Measurements from ENCODE around the gene PLRG1. TPM values are rescaled to one million over a fixed set of nuclear protein-coding genes. Genes with fewer than 3 reads are reported as not detected.

Gene PLRG1
- polyA plus RNA-seq, 2 donors, result 28.9 to 56.0 TPM

DNA sequence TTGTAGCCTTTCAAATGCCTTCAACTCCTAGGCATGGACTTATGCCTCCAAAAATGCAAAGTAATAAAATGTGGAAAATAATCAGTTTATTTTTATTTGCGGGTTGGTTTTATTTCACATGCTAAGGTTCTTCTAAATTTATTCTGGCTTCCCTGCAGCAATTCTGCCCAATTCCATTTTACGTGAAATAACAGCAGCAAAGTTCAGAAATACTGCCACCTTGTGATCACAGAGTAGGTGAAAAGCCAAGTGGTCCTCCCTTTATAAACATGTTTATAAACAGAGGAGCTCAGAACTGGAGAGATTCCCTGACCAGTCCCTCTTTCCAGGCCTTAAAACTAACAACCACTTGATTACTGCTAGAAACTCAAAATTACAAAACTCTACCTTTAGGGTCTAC lies 43.9 kb downstream of the PLRG1 start:
- H3K36me3 ChIP-seq (ENCODE audit: control insufficient read depth in 2 of 2, insufficient read depth in 2 of 2, low read length in 1 of 2), result no peaks in the 10 kb centered on the region
- 26 to 39% methylated on average over 2 of the region's 2 CpGs for WGBS, 2 donors
- H3K4me1 ChIP-seq (ENCODE audit: control insufficient read depth in 2 of 2, insufficient read depth in 2 of 2, low read length in 1 of 2), result no peaks in the 10 kb centered on the region
- no peak overlapping the region for H3K4me3 ChIP-seq (ENCODE audit: low read depth in 1 of 2, low read length in 2 of 2)
- peak overlapping the region in 1 of 2 donors; percentile 88 for H3K27ac ChIP-seq (ENCODE audit: low read depth in 2 of 2, low read length in 1 of 2)
- no peaks in the 10 kb centered on the region for H3K27me3 ChIP-seq (ENCODE audit: control insufficient read depth in 1 of 2, insufficient read depth in 2 of 2, low read length in 2 of 2)
- no peaks in the 10 kb centered on the region for H3K9me3 ChIP-seq (ENCODE audit: control insufficient read depth in 2 of 2, insufficient read depth in 1 of 2, low read depth in 1 of 2, low read length in 1 of 2)

DNA sequence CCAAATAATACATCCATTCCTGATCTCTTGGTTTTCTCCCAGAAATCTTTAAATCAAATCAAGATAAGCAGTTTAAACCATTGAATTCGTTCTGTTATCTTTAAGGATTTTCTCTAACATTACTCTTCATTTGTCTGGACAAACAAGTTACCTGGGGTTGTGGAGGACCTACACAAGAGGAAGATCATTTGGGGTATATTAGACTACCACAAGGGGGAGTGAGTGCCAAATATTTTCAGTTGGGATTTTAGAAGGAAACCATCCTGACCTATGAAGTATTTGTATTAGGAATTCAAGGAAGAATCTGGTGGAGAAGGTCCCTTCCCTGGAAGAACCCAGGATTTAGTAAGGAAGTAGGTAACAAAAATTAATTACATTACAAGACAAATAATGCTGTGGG lies 46.6 kb downstream of the PLRG1 start:
- no peak overlapping the region for H3K27ac ChIP-seq (ENCODE audit: low read depth in 2 of 2, low read length in 1 of 2)
- no peaks in the 10 kb centered on the region for H3K9me3 ChIP-seq (ENCODE audit: control insufficient read depth in 2 of 2, insufficient read depth in 1 of 2, low read depth in 1 of 2, low read length in 1 of 2)
- 9 to 16% methylated on average over 1 of the region's 1 CpG for WGBS, 2 donors
- no peaks in the 10 kb centered on the region for H3K4me1 ChIP-seq (ENCODE audit: control insufficient read depth in 2 of 2, insufficient read depth in 2 of 2, low read length in 1 of 2)
- no peaks in the 10 kb centered on the region for H3K36me3 ChIP-seq (ENCODE audit: control insufficient read depth in 2 of 2, insufficient read depth in 2 of 2, low read length in 1 of 2)
- no peak overlapping the region for H3K4me3 ChIP-seq (ENCODE audit: low read depth in 1 of 2, low read length in 2 of 2)
- H3K27me3 ChIP-seq (ENCODE audit: control insufficient read depth in 1 of 2, insufficient read depth in 2 of 2, low read length in 2 of 2), result no peaks in the 10 kb centered on the region

DNA sequence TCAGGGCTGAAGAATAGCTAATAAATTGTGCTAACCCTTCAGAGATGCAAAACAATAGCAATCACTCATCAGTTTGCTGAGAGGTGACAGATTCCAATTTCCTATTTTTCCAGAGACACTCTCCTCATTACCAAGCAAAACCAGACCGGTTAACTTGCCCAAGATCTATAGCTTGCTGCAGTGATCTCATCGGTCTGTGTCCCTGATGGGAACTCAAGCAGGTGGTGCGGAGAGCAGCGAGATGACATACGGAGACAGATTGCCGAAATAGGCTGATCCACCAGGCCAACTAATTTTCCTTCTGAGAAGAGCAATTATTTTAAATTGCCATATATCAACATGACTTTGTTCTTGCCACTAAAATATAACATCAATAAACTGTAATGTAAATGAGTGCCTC lies 48.1 kb downstream of the PLRG1 start:
- 76 to 86% methylated on average over 6 of the region's 6 CpGs for WGBS, 2 donors
- Histone ChIP-seq H3K36me3 (ENCODE audit: control insufficient read depth in 2 of 2, insufficient read depth in 2 of 2, low read length in 1 of 2) (no peaks in the 10 kb centered on the region), H3K4me1 (ENCODE audit: control insufficient read depth in 2 of 2, insufficient read depth in 2 of 2, low read length in 1 of 2) (no peaks in the 10 kb centered on the region)

DNA sequence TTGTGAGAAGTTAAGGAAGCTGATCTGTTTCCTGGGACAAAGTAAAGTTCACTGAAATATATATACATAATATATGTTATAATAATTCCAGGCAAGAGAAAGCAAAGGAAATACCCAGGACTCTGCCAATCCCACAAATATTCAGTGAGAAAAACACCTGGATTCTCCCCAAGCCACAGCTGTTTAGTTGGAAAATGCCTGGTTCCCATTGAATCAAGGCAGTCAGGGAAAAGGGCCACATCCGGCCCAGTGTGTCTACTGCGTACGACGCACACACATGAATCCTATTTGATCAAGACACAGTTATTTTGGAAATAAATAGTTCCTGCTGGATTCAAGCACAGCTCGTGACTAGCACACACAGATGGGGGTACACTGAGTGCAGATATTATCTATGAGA lies 52.3 kb downstream of the PLRG1 start:
- no peaks in the 10 kb centered on the region for H3K9me3 ChIP-seq (ENCODE audit: control insufficient read depth in 2 of 2, insufficient read depth in 1 of 2, low read depth in 1 of 2, low read length in 1 of 2)
- no peaks in the 10 kb centered on the region for H3K4me1 ChIP-seq (ENCODE audit: control insufficient read depth in 2 of 2, insufficient read depth in 2 of 2, low read length in 1 of 2)
- H3K27ac ChIP-seq (ENCODE audit: low read depth in 2 of 2, low read length in 1 of 2), result no peak overlapping the region
- H3K27me3 ChIP-seq (ENCODE audit: control insufficient read depth in 1 of 2, insufficient read depth in 2 of 2, low read length in 2 of 2), result no peaks in the 10 kb centered on the region
- H3K36me3 ChIP-seq (ENCODE audit: control insufficient read depth in 2 of 2, insufficient read depth in 2 of 2, low read length in 1 of 2), result no peaks in the 10 kb centered on the region
- no peak overlapping the region for H3K4me3 ChIP-seq (ENCODE audit: low read depth in 1 of 2, low read length in 2 of 2)
- 66 to 75% methylated on average over 5 of the region's 5 CpGs for WGBS, 2 donors

More for the DNA sequence above, 48.1 kb downstream of the PLRG1 start:
- H3K4me3 ChIP-seq (ENCODE audit: low read depth in 1 of 2, low read length in 2 of 2), result no peak overlapping the region
- H3K9me3 ChIP-seq (ENCODE audit: control insufficient read depth in 2 of 2, insufficient read depth in 1 of 2, low read depth in 1 of 2, low read length in 1 of 2), result no peaks in the 10 kb centered on the region
- no peak overlapping the region for H3K27ac ChIP-seq (ENCODE audit: low read depth in 2 of 2, low read length in 1 of 2)
- H3K27me3 ChIP-seq (ENCODE audit: control insufficient read depth in 1 of 2, insufficient read depth in 2 of 2, low read length in 2 of 2), result no peaks in the 10 kb centered on the region

DNA sequence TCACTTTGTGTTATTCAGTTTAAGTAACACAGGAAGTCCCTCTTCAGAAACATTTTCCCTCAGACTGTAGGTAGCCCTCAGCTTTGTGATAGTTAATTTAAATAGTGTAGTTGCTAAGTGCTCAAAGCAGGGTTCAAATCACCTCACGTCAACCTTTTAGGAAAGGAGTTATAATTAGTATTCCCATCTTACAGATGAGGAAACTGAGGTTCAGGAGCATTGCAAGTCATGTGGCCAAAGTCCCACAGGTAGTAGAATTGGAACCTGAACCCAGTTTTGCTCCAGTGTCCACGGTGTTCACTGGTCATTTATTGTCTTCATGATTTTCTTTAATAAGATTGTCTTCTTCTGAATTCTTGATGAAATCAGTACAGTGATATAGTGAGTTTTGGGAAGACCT lies 54.3 kb downstream of the PLRG1 start:
- Histone ChIP-seq H3K36me3 (ENCODE audit: control insufficient read depth in 2 of 2, insufficient read depth in 2 of 2, low read length in 1 of 2) (no peaks in the 10 kb centered on the region), H3K4me1 (ENCODE audit: control insufficient read depth in 2 of 2, insufficient read depth in 2 of 2, low read length in 1 of 2) (peaks cover 5 to 9% of the 10 kb centered on the region in 2 donors), H3K27me3 (ENCODE audit: control insufficient read depth in 1 of 2, insufficient read depth in 2 of 2, low read length in 2 of 2) (peaks cover 0 to under 1% of the 10 kb centered on the region in 2 donors), H3K9me3 (ENCODE audit: control insufficient read depth in 2 of 2, insufficient read depth in 1 of 2, low read depth in 1 of 2, low read length in 1 of 2) (peaks cover 0 to under 1% of the 10 kb centered on the region in 2 donors), H3K27ac (ENCODE audit: low read depth in 2 of 2, low read length in 1 of 2) (no peak overlapping the region), H3K4me3 (ENCODE audit: low read depth in 1 of 2, low read length in 2 of 2) (no peak overlapping the region)
- 94 to 95% methylated on average over 2 of the region's 2 CpGs for WGBS, 2 donors

DNA sequence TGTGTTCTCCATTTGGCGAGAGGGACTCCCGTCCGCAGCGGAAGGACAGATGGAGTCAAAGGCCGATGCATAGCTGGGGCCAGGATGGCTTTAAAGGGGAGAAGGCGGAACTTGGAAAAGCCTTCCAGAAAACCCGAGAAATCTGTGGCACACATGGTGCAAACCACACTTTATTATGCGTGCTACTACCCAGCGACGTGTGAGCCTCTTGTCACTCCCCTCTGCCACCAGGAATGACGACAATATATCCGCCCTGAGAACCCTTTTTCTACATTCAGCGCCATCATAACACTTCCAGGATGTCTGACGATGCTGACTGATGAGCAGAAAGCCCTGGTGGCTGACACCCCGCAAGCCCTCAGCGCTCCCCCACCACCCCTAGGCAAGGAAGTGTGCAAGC lies 57.9 kb downstream of the PLRG1 start:
- Histone ChIP-seq H3K27ac (ENCODE audit: low read depth in 2 of 2, low read length in 1 of 2) (no peak overlapping the region), H3K4me1 (ENCODE audit: control insufficient read depth in 2 of 2, insufficient read depth in 2 of 2, low read length in 1 of 2) (peaks cover 12 to 18% of the 10 kb centered on the region in 2 donors), H3K4me3 (ENCODE audit: low read depth in 1 of 2, low read length in 2 of 2) (no peak overlapping the region), H3K36me3 (ENCODE audit: control insufficient read depth in 2 of 2, insufficient read depth in 2 of 2, low read length in 1 of 2) (no peaks in the 10 kb centered on the region), H3K27me3 (ENCODE audit: control insufficient read depth in 1 of 2, insufficient read depth in 2 of 2, low read length in 2 of 2) (peaks cover 0 to 8% of the 10 kb centered on the region in 2 donors), H3K9me3 (ENCODE audit: control insufficient read depth in 2 of 2, insufficient read depth in 1 of 2, low read depth in 1 of 2, low read length in 1 of 2) (peaks cover 0 to 8% of the 10 kb centered on the region in 2 donors)
- 23 to 32% methylated on average over 16 of the region's 16 CpGs for WGBS, 2 donors

DNA sequence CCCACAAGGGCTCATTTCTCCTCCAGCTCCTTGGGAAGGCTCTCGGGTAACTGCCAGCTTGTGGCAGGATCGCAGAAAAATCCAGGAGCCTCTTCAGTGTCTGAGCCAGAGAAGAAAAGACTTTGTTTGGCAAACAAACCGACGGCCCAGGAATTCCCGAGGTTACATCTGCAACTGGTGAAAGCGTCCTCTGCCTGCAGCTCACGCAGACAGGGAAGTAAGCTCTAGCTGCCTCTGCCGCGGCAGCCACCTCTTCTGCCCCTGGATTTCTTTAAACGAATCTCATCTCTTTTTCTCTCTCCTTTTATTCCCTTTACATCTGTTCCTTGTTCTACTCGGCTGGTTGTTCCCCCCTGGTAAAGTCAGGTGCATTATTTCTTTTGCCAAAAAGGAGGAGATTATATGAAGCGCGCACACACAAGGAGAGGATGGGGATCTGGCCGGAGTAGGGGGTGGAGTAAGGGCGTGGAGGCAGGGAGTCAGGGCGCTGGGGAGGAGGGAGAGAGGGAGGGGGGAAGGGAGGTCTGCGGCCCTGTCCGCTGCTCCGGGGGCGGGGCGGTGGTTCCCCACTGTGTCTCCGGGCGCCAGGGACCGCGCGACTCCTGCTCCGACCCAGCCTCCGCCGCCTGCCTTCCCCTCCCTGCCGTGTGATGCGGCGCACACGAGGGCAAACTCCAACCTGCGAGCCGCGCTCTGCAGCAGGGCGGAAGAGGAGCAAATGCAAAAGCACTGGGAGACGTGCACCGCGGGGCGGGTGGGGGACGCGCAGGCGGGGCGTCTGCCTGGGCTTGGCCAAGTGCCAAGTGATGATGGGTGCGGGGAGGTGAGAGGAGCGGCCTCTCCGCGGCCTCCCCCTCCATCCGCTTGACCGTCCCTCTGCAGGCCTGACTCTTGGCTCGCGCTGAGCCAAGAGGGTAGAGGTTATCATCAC lies 58.6 kb downstream of the PLRG1 start, which contains the start of gene DCHS2:
TSS of gene DCHS2 (minus strand) at position 459 of the 931 bp plus-strand sequence. CDS start at position 15, 444 bp downstream.
- H3K4me3 ChIP-seq (ENCODE audit: low read depth in 1 of 2, low read length in 2 of 2), result peak within 1 kb of the TSS; percentile 29 to 34
- peaks cover 0 to 8% of the 10 kb centered on the region in 2 donors for H3K27me3 ChIP-seq (ENCODE audit: control insufficient read depth in 1 of 2, insufficient read depth in 2 of 2, low read length in 2 of 2)
- WGBS, 2 donors, result 1% methylated on average over 48 to 53 of the region's 53 CpGs
- H3K9me3 ChIP-seq (ENCODE audit: control insufficient read depth in 2 of 2, insufficient read depth in 1 of 2, low read depth in 1 of 2, low read length in 1 of 2), result peaks cover 0 to 8% of the 10 kb centered on the region in 2 donors
- peaks cover 12 to 18% of the 10 kb centered on the region in 2 donors for H3K4me1 ChIP-seq (ENCODE audit: control insufficient read depth in 2 of 2, insufficient read depth in 2 of 2, low read length in 1 of 2)
- H3K27ac ChIP-seq (ENCODE audit: low read depth in 2 of 2, low read length in 1 of 2), result no peak within 1 kb of the TSS
- H3K36me3 ChIP-seq (ENCODE audit: control insufficient read depth in 2 of 2, insufficient read depth in 2 of 2, low read length in 1 of 2), result no peaks in the 10 kb centered on the region

DNA sequence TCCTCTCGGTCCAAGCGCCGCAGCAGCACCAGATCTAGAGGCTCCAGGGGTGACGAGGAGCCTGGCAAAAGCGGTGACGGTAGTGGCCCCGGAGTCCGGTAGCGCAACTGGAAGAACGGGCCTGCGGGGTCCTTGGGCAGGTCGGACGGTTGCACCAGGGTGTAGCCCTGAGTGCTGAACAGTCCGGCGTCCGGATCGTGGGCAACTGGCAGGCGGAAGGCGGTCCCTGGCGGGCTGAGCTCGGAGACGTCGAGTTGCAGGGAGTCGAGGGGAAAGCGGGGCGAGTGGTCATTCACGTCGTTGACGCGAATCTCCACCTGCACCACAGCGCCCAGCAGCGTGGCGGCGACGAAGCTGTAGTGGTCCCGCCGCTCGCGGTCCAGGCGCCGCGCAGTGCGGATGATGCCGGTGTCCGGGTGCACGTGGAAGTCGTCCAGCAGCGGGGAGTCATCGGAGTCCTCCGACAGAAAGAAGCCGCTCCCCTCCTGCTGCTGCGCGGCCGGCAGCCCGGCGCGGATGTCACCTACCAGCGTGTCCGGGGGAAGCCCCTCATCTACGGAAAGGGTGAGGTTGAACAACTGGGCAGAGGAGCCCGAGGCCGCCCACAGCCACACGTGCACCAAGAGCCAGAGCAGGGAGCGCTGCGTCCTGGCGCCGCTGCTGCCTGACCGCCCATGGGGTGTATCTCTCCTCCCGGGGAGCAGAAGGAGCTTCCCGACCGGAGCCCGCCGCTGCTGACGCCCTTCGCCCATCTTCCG lies 59.4 kb downstream of the PLRG1 start:
- no peak overlapping the region for H3K27ac ChIP-seq (ENCODE audit: low read depth in 2 of 2, low read length in 1 of 2)
- peaks cover 12 to 18% of the 10 kb centered on the region in 2 donors for H3K4me1 ChIP-seq (ENCODE audit: control insufficient read depth in 2 of 2, insufficient read depth in 2 of 2, low read length in 1 of 2)
- 5 to 6% methylated on average over 74 to 76 of the region's 76 CpGs for WGBS, 2 donors
- H3K9me3 ChIP-seq (ENCODE audit: control insufficient read depth in 2 of 2, insufficient read depth in 1 of 2, low read depth in 1 of 2, low read length in 1 of 2), result peaks cover 0 to 8% of the 10 kb centered on the region in 2 donors
- peak overlapping the region; percentile 29 to 34 for H3K4me3 ChIP-seq (ENCODE audit: low read depth in 1 of 2, low read length in 2 of 2)
- peaks cover 0 to 8% of the 10 kb centered on the region in 2 donors for H3K27me3 ChIP-seq (ENCODE audit: control insufficient read depth in 1 of 2, insufficient read depth in 2 of 2, low read length in 2 of 2)
- H3K36me3 ChIP-seq (ENCODE audit: control insufficient read depth in 2 of 2, insufficient read depth in 2 of 2, low read length in 1 of 2), result no peaks in the 10 kb centered on the region

DNA sequence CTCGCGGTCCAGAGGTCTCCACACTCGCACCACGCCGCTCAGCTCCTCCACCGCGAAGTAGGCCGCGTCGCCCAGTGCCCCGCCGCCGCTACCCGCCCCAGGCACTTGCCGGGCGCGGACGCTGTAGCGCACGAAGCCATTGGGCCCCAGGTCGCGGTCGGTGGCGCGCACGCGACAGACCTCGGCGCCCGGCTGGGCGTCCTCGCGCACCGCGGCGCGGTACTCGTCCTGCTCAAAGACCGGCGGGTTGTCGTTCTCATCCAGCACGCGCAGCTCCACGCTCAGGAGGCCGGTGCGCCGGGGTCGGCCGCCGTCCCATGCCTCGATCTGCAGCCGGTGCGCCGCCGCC lies 60.0 kb downstream of the PLRG1 start:
- no peak overlapping the region for H3K27ac ChIP-seq (ENCODE audit: low read depth in 2 of 2, low read length in 1 of 2)
- peak overlapping the region; percentile 29 to 34 for H3K4me3 ChIP-seq (ENCODE audit: low read depth in 1 of 2, low read length in 2 of 2)
- peaks cover 0 to 8% of the 10 kb centered on the region in 2 donors for H3K27me3 ChIP-seq (ENCODE audit: control insufficient read depth in 1 of 2, insufficient read depth in 2 of 2, low read length in 2 of 2)
- H3K9me3 ChIP-seq (ENCODE audit: control insufficient read depth in 2 of 2, insufficient read depth in 1 of 2, low read depth in 1 of 2, low read length in 1 of 2), result peaks cover 0 to 8% of the 10 kb centered on the region in 2 donors
- peaks cover 12 to 18% of the 10 kb centered on the region in 2 donors for H3K4me1 ChIP-seq (ENCODE audit: control insufficient read depth in 2 of 2, insufficient read depth in 2 of 2, low read length in 1 of 2)
- 12 to 16% methylated on average over 53 to 55 of the region's 55 CpGs for WGBS, 2 donors
- no peaks in the 10 kb centered on the region for H3K36me3 ChIP-seq (ENCODE audit: control insufficient read depth in 2 of 2, insufficient read depth in 2 of 2, low read length in 1 of 2)

Measured in esophagus (tissue), 2 donors.